HCT116 (cell line): Measurements from ENCODE around the gene ACAN.

Source experiments
- EGR1 ChIP-seq: IDR thresholded peaks from 2 replicates; pipeline ENCODE4 v1.6.1; 2012; ENCODE audit warnings: low read depth
- EZH2 ChIP-seq: fragments of 200-600 bp; sonication (generic); IDR thresholded peaks from 2 replicates; pipeline ENCODE4 v1.6.1; 2017; ENCODE audit warnings: antibody characterized with exemption, mixed run types
- EZH2phosphoT487 ChIP-seq: fragments of 200-600 bp; IDR thresholded peaks from 2 replicates; pipeline ENCODE4 v1.6.1; 2018; ENCODE audit warnings: antibody characterized with exemption, borderline replicate concordance
- FOSL1 ChIP-seq: IDR thresholded peaks from 2 replicates; pipeline ENCODE4 v1.6.1; 2012; ENCODE audit warnings: low read depth
- JUND ChIP-seq: IDR thresholded peaks from 2 replicates; pipeline ENCODE4 v1.6.1; 2012
- POLR2A ChIP-seq: IDR thresholded peaks from 2 replicates; pipeline ENCODE4 v1.7.0; 2011; ENCODE audit warnings: borderline replicate concordance; ENCODE audit not compliant: insufficient read depth, insufficient read length; ENCODE audit errors: extremely low read depth
- RAD21 ChIP-seq: IDR thresholded peaks from 2 replicates; pipeline ENCODE4 v1.6.1; 2012; ENCODE audit warnings: low read depth, mild to moderate bottlenecking
- TF ChIP-seq, protein P1 (sequence below), 3 experiments: fragments of 200-600 bp in 1 of 3; sonication (generic) in 1 of 3; IDR thresholded peaks in 2 of 3; conservative IDR thresholded peaks in 1 of 3; 2 replicates each; pipeline ENCODE4 v1.5.1; 2012 to 2017; ENCODE audit warnings: low read depth in 2 of 3, low read length in 2 of 3, antibody characterized with exemption in 1 of 3, borderline replicate concordance in 1 of 3, control low read depth in 1 of 3, mild to moderate bottlenecking in 1 of 3, mixed read lengths in 1 of 3, mixed run types in 1 of 3, moderate library complexity in 1 of 3; ENCODE audit not compliant: insufficient read depth in 1 of 3
- TF ChIP-seq, protein P2 (sequence below): IDR thresholded peaks from 2 replicates; pipeline ENCODE4 v1.6.1; 2011; ENCODE audit warnings: mild to moderate bottlenecking, low read length, moderate library complexity; ENCODE audit not compliant: insufficient replicate concordance; ENCODE audit errors: extremely low read depth

DNA sequence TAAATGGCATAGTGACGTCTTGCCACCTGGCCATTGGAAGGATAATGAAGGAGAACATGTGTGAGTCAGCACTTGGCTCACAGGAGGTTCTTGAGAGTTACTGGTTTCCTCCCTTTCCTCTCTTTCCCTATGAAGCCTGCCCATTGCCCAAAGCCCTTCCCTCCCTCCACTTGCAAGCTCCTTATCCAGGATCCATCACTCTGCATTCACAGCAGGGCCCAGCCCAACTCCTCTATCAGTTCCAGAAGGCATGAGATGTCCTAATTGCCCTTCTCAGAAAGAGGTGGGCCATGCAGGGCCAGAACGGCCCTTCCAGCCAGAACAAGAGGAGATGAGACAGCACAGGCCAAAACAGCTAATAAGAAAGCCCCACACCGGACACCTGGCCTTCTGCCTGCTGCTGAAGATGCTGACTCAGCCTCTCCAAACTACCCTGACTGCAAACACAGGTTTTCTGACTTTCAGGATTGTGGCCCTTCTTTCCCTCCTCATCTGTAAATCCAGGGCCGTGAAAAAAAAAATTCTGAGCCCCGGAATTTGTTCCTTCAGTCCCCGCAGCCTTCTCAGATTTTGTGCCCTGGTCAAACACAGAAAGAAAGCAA lies 62.4 kb downstream of the ACAN start:
- TF ChIP-seq JUND: no peak
- no peak for TF ChIP-seq FOSL1
- no peak for TF ChIP-seq EZH2phosphoT487
- TF ChIP-seq, protein P1, sequence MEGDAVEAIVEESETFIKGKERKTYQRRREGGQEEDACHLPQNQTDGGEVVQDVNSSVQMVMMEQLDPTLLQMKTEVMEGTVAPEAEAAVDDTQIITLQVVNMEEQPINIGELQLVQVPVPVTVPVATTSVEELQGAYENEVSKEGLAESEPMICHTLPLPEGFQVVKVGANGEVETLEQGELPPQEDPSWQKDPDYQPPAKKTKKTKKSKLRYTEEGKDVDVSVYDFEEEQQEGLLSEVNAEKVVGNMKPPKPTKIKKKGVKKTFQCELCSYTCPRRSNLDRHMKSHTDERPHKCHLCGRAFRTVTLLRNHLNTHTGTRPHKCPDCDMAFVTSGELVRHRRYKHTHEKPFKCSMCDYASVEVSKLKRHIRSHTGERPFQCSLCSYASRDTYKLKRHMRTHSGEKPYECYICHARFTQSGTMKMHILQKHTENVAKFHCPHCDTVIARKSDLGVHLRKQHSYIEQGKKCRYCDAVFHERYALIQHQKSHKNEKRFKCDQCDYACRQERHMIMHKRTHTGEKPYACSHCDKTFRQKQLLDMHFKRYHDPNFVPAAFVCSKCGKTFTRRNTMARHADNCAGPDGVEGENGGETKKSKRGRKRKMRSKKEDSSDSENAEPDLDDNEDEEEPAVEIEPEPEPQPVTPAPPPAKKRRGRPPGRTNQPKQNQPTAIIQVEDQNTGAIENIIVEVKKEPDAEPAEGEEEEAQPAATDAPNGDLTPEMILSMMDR (IDR thresholded peaks at IDR 0.05 in 2 of 3, conservative IDR thresholded peaks at IDR 0.05 in 1 of 3; ENCODE audit: borderline replicate concordance in 1 of 3, insufficient read depth in 1 of 3, low read depth in 2 of 3, low read length in 2 of 3): no peak
- no peak for TF ChIP-seq EZH2
- TF ChIP-seq RAD21: no peak
- no peak for TF ChIP-seq EGR1
- TF ChIP-seq POLR2A: no peak
- TF ChIP-seq, protein P2, sequence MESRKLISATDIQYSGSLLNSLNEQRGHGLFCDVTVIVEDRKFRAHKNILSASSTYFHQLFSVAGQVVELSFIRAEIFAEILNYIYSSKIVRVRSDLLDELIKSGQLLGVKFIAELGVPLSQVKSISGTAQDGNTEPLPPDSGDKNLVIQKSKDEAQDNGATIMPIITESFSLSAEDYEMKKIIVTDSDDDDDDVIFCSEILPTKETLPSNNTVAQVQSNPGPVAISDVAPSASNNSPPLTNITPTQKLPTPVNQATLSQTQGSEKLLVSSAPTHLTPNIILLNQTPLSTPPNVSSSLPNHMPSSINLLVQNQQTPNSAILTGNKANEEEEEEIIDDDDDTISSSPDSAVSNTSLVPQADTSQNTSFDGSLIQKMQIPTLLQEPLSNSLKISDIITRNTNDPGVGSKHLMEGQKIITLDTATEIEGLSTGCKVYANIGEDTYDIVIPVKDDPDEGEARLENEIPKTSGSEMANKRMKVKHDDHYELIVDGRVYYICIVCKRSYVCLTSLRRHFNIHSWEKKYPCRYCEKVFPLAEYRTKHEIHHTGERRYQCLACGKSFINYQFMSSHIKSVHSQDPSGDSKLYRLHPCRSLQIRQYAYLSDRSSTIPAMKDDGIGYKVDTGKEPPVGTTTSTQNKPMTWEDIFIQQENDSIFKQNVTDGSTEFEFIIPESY: no peak
